GM19468 (cell line): ENCODE results near the gene ODAD4.

ENCODE experiments used
- ATAC-seq: cut with Tn5 transposase; IDR thresholded peaks from one replicate; pipeline ENCODE4 v1.9.1; 2021; ENCODE audit warnings: mild to moderate bottlenecking, moderate library complexity, moderate number of reproducible peaks; ENCODE audit not compliant: unreplicated experiment; ENCODE audit errors: extremely low read depth

ODAD4 gene

GRCh38 chr17:41930009-41930832 lies at the start of gene ODAD4:
Gene ODAD4, plus strand, starts transcription at chr17:41930617. Its CDS starts 107 bp downstream, at chr17:41930724.
- ATAC-seq = no peak

- ATAC-seq = no peak
Measured at GRCh38 chr17:41882756-41883155, 47.7 kb upstream of the ODAD4 start.

- no peak for ATAC-seq
Measured at GRCh38 chr17:41885733-41886132, 44.7 kb upstream of the ODAD4 start.

- no peak for ATAC-seq
Measured at GRCh38 chr17:41888332-41888965, 42.0 kb upstream of the ODAD4 start.

GRCh38 chr17:41891135-41892020 lies 39.0 kb upstream of the ODAD4 start:
- ATAC-seq = no peak

GRCh38 chr17:41892021-41892376 lies 38.4 kb upstream of the ODAD4 start:
- no peak for ATAC-seq

GRCh38 chr17:41893384-41893783 lies 37.0 kb upstream of the ODAD4 start:
- ATAC-seq = no peak

GRCh38 chr17:41894791-41895331 lies 35.6 kb upstream of the ODAD4 start:
- ATAC-seq = no peak

- no peak for ATAC-seq
Measured at GRCh38 chr17:41895617-41896016, 34.8 kb upstream of the ODAD4 start.

- ATAC-seq = no peak
Measured at GRCh38 chr17:41896726-41897125, 33.7 kb upstream of the ODAD4 start.

GRCh38 chr17:41901646-41902045 lies 28.8 kb upstream of the ODAD4 start:
- no peak for ATAC-seq

- no peak for ATAC-seq
Measured at GRCh38 chr17:41904242-41904841, 26.1 kb upstream of the ODAD4 start.

GRCh38 chr17:41905172-41905571 lies 25.2 kb upstream of the ODAD4 start:
- no peak for ATAC-seq

- ATAC-seq = no peak
Measured at GRCh38 chr17:41906465-41907184, 23.8 kb upstream of the ODAD4 start.

GRCh38 chr17:41907185-41907556 lies 23.2 kb upstream of the ODAD4 start:
- ATAC-seq = no peak

- no peak for ATAC-seq
Measured at GRCh38 chr17:41907633-41908539, 22.5 kb upstream of the ODAD4 start.

GRCh38 chr17:41909088-41909487 lies 21.3 kb upstream of the ODAD4 start:
- ATAC-seq = no peak

GRCh38 chr17:41910701-41911391 lies 19.6 kb upstream of the ODAD4 start:
- ATAC-seq = no peak
